SHP77 (cell line): ENCODE measurements around the gene CENPT.

Source experiments
- DNase-seq, 2 experiments: peaks; one replicate each; lab custom pipeline; 2025; lab: John Stamatoyannopoulos, UW

The CENPT gene, protein sequence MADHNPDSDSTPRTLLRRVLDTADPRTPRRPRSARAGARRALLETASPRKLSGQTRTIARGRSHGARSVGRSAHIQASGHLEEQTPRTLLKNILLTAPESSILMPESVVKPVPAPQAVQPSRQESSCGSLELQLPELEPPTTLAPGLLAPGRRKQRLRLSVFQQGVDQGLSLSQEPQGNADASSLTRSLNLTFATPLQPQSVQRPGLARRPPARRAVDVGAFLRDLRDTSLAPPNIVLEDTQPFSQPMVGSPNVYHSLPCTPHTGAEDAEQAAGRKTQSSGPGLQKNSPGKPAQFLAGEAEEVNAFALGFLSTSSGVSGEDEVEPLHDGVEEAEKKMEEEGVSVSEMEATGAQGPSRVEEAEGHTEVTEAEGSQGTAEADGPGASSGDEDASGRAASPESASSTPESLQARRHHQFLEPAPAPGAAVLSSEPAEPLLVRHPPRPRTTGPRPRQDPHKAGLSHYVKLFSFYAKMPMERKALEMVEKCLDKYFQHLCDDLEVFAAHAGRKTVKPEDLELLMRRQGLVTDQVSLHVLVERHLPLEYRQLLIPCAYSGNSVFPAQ

DNA sequence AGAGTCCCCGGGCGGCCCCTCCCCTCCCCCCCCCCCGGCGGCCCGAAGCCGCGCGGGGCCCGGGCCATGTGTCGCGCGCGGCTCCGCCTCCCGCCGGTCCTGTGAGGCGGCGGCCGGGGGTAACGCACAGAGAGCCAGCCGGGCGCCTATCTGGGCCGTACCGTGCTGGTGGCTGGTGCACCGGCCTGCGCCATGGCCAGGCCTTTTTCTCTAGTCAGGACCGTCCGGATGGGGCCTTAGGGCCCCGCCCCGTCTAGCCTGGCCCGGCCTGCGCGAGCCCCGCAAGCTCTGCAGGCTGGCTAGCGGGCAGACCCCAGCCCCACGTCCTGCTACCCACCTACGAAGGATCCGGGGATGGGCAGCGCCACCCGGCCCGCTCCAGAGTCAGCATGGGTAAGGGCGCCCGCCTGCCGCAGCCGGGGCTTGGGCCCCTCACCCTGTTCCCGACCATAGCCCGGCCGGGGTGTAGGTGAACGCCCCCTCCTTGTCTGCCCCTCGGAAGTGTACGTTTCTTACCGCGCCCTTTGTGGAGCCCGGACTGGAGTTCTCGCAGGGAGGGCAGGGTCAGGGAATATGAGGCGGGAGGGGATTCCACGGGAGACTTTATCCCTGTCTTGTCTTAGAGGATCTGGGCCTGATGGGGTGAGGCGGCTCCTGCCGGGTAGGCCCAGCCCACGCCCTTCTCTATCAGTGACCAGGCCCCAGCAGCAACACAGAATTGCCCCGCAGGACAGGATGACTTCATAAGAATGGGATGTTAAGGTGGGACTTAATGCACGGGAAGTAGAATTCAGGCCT, at the start of gene CENPT:
TSS of gene CENPT (minus strand) at position 630 of the 798 bp plus-strand sequence. CDS start 13,834 bp downstream, outside the sequence.
- DNase-seq: peak in 1 of 2 experiments; percentile 57

DNA sequence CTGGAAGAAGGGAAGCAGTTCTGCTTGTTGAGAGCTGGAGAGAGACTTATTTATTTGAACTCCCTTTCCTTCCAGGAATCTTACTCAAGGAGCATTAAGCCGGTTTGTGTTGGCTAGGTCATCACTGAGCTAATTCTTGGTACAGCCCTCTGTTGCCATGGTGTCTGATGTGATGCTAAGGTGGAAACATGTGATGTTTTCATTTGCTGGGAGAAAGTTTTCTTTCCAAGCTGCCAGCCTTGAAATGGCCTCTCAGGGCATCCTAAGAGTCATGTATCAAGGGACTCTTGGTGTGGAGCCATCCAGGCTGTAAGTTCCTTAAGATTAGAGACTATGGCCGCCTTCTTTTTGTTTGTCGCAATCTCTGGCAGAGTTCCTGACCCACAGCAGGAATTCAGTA, 49.7 kb upstream of the CENPT start:
- no peak for DNase-seq

DNA sequence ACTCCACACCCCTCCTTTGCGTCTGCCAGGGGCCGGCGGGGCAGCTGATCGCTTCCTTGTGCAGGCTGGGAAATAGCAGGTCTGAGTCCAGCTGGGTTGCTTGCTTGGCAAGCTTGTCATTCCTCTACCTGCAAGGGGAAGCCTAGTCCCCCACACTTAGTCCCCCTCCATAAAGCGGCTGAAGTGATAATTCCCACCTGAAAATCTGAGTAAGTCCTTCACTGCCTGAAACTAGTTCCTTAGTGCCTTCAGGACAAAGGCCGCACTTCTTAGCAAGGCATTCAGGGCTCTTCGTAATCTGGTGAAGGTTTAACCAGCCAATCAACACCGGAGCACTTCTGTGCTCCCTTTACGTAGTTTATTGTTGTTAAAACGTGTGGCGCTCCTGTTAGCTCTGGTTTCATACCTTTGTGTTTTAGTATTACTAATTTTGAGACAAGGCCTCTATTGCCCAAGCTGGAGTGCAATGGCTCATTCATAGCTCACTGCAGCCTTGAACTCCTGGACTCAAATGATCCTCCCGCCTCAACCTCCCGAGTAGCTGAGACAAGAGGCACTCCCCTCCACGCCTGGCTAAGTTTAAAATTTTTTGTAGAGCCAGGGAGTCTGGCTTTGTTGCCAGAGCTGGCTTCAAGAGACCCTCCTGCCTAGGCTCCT, 46.4 kb upstream of the CENPT start:
- DNase-seq: no peak

DNA sequence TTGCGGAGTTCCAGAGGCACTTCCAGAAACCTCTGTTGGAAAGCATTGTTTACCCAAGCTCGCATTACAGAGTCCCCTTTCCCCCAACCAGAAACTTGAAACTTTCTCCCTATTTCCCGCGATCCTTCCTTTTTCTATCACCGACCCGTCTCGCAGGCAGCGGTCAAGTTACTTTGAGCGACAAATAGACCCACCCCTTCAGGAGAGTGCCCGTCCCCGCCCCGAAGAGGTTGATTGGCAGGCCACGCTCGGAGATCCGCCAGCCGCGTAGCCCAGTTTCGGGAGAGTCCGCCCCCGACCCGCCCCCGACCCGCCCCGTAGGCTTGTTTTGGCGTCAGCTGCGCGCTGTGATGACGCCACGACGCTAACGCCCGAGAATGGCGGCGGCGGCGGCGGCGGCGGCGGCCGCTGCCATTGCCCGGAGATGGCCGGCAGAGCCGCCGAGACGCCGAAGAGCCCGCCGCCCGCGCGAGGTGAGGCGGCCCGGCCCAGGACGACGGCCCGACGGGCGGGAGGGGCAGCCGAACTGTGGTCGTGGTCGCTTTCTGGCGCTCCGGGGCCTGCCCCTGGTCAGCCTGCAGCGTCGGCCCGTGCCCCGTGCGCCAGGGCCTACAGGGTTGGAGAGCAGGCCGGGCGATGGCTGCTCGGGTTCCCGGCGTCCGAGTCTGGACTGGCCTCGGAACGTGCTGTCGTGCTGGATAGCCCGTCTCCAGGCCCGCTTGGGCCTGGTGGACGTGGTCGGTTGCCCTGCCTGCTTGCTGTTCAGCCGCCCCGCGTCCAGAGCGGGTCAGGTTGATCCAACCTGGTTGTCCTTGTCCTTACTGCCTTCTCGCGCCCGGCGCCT, 45.6 kb upstream of the CENPT start, which contains the start of gene PSKH1:
TSS of gene PSKH1 (plus strand) at position 356 of the 844 bp plus-strand sequence. CDS start 15,496 bp downstream, outside the sequence.
- peak; percentile 92 to 94 for DNase-seq

DNA sequence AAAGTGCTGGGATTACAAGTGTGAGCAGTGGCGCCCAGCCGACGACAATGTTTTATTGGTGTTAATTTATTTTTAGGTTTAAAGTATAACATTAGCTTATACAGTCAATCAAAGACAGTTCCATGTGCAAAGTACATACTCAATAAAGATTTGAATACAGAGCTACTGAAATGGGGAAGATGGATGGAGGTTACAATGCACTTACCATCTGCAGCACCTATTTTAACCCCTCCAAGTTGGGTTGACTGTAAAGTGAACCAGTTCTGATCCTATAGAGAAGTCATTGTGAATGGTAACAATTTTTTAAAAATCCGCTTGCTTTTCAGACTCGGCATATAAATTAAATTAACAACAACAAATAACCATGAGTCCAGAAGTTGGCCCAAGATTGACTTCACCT, 44.9 kb upstream of the CENPT start:
- no peak for DNase-seq

DNA sequence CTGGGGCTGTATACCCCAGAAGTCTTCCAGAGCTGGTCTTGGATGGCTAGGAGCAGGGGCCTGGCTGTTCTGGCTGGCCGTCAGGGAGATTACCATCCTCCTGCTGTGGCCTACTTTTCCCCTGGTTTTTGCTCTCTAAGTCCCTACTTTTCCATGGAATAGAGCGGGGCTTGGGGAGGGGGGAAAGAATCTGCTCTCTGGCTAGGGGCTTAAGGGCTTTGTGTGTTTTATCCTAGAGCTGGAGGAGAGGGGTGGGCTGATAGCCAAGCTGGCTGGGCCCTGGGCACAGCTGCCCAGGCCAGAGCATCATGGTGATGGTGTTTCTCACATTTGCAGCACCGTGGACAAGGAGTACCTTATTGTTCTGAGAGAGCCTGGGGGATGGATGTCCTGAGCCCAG, 40.8 kb upstream of the CENPT start:
- DNase-seq: no peak

DNA sequence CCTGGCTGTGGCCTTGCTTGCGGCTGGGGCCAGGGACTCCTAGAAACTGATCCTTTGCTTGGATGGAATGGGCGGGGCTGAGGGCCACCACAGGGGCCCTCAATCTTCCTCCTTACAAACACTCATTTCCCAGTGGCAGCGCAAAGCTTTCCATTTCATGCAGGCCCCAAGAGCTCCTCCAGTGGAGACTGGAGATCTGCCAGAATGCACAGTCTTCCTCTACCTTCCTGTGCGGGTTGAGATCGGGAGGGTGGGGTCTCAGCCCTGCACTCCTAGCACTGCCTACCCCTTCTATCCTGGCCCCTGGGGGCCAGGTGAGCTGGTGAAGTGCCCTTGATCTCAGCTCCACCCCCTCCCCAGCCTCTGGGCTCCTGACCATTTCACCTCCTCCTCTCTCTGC, 38.9 kb upstream of the CENPT start:
- no peak for DNase-seq

DNA sequence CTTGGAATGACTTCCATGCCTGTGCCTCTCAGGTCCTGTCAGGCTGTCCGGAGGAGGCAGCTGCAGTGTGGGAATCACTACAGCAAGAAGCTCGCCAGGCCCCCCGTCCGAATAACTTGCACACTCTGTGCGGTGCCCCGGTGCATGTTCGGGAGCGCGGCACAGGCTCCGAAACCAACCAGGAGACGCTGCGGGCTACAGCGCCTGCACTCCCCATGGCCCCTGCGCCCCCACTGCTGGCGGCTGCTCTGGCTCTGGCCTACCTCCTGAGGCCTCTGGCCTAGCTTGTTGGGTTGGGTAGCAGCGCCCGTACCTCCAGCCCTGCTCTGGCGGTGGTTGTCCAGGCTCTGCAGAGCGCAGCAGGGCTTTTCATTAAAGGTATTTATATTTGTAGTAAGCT, 38.5 kb upstream of the CENPT start:
- no peak for DNase-seq

DNA sequence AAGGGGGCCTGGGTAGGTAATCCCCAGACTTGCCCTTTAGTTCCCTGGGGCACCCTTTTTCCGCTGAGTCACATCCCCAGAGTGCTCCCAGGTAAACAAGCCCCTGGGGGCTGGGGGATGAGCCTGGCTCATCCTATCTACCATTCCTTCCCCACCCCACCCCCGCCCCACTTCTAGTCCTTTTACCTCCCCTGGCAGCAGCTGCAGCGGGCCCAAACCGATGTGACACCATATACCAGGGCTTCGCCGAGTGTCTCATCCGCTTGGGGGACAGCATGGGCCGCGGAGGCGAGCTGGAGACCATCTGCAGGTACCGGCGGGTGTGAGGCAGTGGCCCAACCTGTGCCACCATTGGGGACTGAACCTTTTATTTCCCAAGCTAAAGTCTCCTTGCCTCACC, 38.1 kb upstream of the CENPT start:
- DNase-seq: no peak

DNA sequence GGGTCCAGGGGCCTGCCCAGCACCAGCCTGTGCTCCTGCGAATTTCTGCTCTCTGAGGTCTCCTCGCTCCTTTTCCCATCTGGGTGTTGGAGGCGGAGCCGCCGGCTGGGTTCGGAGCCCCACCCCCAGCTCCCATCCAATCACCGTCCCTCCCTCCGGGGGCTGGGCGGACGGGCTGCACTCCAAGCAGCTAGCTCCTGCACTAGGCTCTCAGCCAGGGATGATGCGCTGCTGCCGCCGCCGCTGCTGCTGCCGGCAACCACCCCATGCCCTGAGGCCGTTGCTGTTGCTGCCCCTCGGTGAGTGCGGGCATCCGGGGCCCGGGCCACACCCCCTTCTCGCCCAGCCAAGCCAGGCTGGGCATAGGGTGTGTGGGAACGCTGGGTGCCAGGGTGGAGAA, 37.2 kb upstream of the CENPT start, which contains the start of gene NRN1L:
TSS of gene NRN1L (plus strand) at position 202 of the 400 bp plus-strand sequence. CDS start at position 221, 19 bp downstream.
- peak; percentile 73 to 87 for DNase-seq

DNA sequence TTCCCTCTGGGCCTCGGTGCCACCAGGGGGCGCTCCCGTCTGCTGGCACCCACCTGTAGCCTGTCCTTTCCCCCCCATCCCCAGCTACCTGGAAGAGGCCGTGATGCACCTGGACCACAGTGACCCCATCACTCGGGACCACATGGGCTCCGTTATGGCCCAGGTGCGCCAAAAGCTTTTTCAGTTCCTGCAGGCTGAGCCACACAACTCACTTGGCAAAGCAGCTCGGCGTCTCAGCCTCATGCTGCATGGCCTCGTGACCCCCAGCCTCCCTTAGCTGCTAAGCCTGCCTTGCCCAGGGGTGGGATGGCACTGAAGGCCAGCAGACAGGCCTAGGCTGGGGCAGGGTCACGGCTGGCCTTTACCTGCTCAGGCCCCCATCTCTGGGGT, 36.4 kb upstream of the CENPT start:
- DNase-seq: peak; percentile 2 to 39

DNA sequence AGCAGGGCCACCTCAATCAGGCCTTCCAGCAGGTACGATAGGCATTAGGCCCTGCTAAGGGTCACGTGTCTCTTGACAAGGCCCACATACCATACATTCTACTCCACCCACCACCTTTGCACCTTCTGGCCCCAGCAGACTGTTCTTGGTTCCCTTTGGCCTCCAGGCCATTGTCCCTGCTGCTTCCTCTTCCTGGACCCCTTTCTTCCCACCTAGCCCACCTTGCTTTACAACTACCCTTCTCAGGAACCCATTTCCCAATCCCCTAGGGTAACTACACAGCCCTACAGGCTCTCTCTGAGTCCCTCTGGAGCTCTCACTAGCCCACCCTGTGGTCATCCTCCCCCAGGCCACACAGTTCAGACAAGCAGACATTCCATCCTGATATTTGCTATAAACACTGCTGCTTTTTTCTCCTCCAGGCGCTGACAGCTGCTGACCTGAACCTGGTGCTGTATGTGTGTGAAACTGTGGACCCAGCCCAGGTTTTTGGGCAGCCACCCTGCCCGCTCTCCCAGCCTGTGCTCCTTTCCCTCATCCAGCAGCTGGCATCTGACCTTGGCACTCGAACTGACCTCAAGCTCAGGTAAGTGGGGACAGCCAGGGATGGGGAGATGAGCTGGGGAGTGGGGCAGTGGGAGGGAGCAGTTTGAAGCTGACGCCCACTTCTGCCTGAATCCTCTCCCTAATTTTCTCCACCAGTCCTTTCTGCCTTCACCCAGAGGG, 35.8 kb upstream of the CENPT start:
- no peak for DNase-seq

DNA sequence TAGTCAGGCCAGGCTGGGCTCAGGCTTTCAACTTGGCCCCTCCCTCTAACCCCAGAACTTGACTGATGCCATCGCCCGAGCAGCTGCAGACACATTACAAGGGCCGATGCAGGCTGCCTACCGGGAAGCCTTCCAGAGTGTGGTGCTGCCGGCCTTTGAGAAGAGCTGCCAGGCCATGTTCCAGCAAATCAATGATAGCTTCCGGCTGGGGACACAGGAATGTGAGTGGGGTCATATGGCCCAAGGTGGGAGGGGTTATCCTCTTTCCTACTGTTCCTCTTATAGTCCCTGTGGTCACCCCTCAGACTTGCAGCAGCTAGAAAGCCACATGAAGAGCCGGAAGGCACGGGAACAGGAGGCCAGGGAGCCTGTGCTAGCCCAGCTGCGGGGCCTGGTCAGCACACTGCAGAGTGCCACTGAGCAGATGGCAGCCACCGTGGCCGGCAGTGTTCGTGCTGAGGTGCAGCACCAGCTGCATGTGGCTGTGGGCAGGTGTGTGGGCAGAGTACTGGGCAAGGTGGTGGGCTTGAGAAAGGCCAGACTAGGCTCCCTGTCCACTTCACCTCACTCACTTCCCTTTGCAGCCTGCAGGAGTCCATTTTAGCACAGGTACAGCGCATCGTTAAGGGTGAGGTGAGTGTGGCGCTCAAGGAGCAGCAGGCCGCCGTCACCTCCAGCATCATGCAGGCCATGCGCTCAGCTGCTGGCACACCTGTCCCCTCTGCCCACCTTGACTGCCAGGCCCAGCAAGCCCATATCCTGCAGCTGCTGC, 35.1 kb upstream of the CENPT start:
- peak; percentile 84 to 89 for DNase-seq

DNA sequence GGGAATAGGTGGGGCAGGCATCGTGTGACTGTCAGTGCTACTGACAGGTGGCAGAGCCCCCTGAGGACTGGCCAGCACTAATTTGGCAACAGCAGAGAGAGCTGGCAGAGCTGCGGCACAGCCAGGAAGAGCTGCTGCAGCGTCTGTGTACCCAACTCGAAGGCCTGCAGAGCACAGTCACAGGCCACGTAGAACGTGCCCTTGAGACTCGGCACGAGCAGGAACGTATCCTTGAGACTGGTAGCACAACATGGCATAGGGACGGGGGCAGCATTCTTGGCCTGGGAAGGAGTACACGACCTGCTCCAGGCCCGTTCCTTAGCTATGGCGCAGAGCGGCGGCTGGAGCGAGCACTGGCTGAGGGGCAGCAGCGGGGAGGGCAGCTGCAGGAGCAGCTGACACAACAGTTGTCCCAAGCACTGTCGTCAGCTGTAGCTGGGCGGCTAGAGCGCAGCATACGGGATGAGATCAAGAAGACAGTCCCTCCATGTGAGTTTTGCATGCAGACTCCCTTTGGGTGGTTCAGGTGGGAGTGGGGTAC, 34.2 kb upstream of the CENPT start:
- peak; percentile 83 to 84 for DNase-seq

DNA sequence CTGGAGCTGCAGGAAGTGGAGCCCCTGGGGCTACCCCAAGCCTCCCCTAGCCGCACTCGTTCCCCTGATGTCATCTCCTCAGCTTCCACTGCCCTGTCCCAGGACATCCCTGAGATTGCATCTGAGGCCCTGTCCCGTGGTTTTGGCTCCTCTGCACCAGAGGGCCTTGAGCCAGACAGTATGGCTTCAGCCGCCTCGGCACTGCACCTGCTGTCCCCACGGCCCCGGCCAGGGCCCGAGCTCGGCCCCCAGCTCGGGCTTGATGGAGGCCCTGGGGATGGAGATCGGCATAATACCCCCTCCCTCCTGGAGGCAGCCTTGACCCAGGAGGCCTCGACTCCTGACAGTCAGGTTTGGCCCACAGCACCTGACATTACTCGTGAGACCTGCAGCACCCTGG, 33.1 kb upstream of the CENPT start:
- no peak for DNase-seq

DNA sequence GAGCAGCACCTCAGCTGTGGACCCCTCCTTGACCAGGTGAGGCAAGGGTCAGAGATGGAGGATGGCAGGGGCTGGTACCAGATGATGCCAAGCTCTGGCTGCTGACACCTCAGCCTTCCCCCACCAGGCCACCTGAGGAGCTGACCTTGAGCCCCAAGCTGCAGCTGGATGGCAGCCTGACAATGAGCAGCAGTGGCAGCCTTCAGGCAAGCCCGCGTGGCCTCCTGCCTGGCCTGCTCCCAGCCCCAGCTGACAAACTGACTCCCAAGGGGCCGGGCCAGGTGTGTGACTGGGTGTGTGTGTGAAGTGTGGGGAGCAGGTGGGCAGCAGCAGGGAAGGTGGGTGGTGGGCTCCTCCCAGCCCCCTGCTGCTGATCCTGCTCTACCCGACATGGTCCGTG, 32.4 kb upstream of the CENPT start:
- no peak for DNase-seq

DNA sequence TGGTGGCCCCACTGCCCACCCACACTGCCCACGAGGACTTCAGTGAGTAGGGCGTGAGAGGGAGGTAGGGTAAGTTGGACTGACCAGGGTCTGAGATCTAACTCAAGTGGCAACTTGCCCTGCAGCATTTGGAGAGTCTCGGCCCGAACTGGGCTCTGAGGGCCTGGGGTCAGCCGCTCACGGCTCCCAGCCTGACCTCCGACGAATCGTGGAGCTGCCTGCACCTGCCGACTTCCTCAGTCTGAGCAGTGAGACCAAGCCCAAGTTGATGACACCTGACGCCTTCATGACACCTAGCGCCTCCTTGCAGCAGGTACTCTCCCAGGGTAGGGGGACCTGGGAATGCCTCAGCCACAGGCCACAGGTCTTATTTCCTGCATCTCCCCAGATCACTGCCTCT, 32.0 kb upstream of the CENPT start:
- no peak for DNase-seq

DNA sequence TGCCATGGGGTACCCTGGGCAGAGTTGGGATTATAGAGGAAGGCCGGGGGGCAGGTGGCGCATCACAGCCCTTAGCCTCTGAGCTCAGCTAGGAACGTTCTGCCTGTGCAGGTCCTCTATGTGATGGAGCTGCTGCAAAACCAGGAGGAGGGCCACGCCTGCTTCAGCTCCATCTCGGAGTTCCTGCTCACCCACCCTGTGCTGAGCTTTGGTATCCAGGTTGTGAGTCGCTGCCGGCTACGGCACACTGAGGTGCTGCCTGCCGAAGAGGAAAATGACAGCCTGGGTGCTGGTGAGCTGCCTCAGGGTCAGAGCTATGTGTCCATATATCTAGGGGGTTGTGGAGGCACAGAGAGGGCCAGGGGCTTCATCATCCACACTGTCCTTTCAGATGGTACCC, 31.4 kb upstream of the CENPT start:
- no peak for DNase-seq

DNA sequence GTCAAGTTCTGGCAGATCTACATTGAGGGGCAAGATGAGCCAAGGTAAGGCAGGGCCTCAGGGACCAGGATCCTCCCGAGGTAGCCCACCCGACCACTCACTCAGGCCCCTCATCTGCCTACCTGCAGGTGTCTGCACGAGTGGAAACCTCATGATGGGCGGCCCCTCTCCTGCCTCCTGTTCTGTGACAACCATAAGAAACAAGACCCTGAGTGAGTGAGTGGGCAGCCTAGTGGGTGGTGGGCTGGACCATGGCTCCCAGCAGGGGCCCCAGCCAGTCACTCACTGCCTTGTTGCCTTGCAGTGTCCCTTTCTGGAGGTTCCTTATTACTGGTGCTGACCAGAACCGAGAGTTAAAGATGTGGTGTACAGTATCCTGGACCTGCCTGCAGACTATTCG, 30.7 kb upstream of the CENPT start:
- no peak for DNase-seq
